Measurements from ENCODE around the gene TGFBR3.
A peak's percentile ranks its signal among the peaks of the same experiment; 100 is the strongest.

The TGFBR3 gene

GRCh38 chr1:91793877-91794276, 92.1 kb downstream of the TGFBR3 start:
- Histone ChIP-seq H3K4me2 (ENCODE audit: low read length) (no peak overlapping the region), H3K9me3 (ENCODE audit: low read length) (no peaks in the 10 kb centered on the region), H3K27ac (ENCODE audit: low read depth, low read length, poor library complexity, severe bottlenecking) (no peak overlapping the region), H2AFZ (ENCODE audit: low read length) (no peak overlapping the region), H3K36me3 (ENCODE audit: insufficient read depth, low read length) (no peaks in the 10 kb centered on the region), H3K9me2 (ENCODE audit: low read depth, low read length) (no peaks in the 10 kb centered on the region), H3F3A (ENCODE audit: insufficient read depth, low read length) (no peaks in the 10 kb centered on the region), H3K9ac (ENCODE audit: low read length) (no peak overlapping the region), H3K4me1 (ENCODE audit: insufficient read depth, low read length, severe bottlenecking) (no peaks in the 10 kb centered on the region), H3K27me3 (ENCODE audit: insufficient read depth, low read length) (no peaks in the 10 kb centered on the region), H3K4me3 (ENCODE audit: low read depth, low read length, poor library complexity, severe bottlenecking) (no peak overlapping the region), H4K20me1 (ENCODE audit: insufficient read depth, low read length) (no peaks in the 10 kb centered on the region), H3K79me2 (ENCODE audit: insufficient read depth, low read length) (no peaks in the 10 kb centered on the region)
- no peak for TF ChIP-seq CTCF (IDR thresholded peaks at IDR 0.05; ENCODE audit: low read length)
- TF ChIP-seq EZH2 (IDR thresholded peaks at IDR 0.05; ENCODE audit: borderline replicate concordance, low read length), result no peak

- TF ChIP-seq CTCF (IDR thresholded peaks at IDR 0.05; ENCODE audit: low read length) (no peak), EZH2 (IDR thresholded peaks at IDR 0.05; ENCODE audit: borderline replicate concordance, low read length) (no peak)
- H4K20me1 ChIP-seq (ENCODE audit: insufficient read depth, low read length), result no peaks in the 10 kb centered on the region
- no peak overlapping the region for H3K27ac ChIP-seq (ENCODE audit: low read depth, low read length, poor library complexity, severe bottlenecking)
- no peaks in the 10 kb centered on the region for H3K9me3 ChIP-seq (ENCODE audit: low read length)
- no peaks in the 10 kb centered on the region for H3K79me2 ChIP-seq (ENCODE audit: insufficient read depth, low read length)
- H2AFZ ChIP-seq (ENCODE audit: low read length), result no peak overlapping the region
- no peaks in the 10 kb centered on the region for H3K36me3 ChIP-seq (ENCODE audit: insufficient read depth, low read length)
- no peak overlapping the region for H3K4me2 ChIP-seq (ENCODE audit: low read length)
- H3K9me2 ChIP-seq (ENCODE audit: low read depth, low read length), result no peaks in the 10 kb centered on the region
- H3K4me3 ChIP-seq (ENCODE audit: low read depth, low read length, poor library complexity, severe bottlenecking), result no peak overlapping the region
- no peaks in the 10 kb centered on the region for H3K27me3 ChIP-seq (ENCODE audit: insufficient read depth, low read length)
- no peak overlapping the region for H3K9ac ChIP-seq (ENCODE audit: low read length)
- no peaks in the 10 kb centered on the region for H3K4me1 ChIP-seq (ENCODE audit: insufficient read depth, low read length, severe bottlenecking)
- no peaks in the 10 kb centered on the region for H3F3A ChIP-seq (ENCODE audit: insufficient read depth, low read length)
These were observed 92.8 kb downstream of the TGFBR3 start for GRCh38 chr1:91793189-91793588.

- no peak overlapping the region for H3K27ac ChIP-seq (ENCODE audit: low read depth, low read length, poor library complexity, severe bottlenecking)
- H3K4me1 ChIP-seq (ENCODE audit: insufficient read depth, low read length, severe bottlenecking), result no peaks in the 10 kb centered on the region
These were observed 93.4 kb downstream of the TGFBR3 start for GRCh38 chr1:91792489-91793071.

More at GRCh38 chr1:91792489-91793071, 93.4 kb downstream of the TGFBR3 start:
- Histone ChIP-seq H3K9ac (ENCODE audit: low read length) (no peak overlapping the region), H3K36me3 (ENCODE audit: insufficient read depth, low read length) (no peaks in the 10 kb centered on the region), H3K4me3 (ENCODE audit: low read depth, low read length, poor library complexity, severe bottlenecking) (no peak overlapping the region), H3K9me2 (ENCODE audit: low read depth, low read length) (no peaks in the 10 kb centered on the region), H2AFZ (ENCODE audit: low read length) (no peak overlapping the region), H3K9me3 (ENCODE audit: low read length) (no peaks in the 10 kb centered on the region), H3K27me3 (ENCODE audit: insufficient read depth, low read length) (no peaks in the 10 kb centered on the region), H4K20me1 (ENCODE audit: insufficient read depth, low read length) (no peaks in the 10 kb centered on the region), H3K79me2 (ENCODE audit: insufficient read depth, low read length) (no peaks in the 10 kb centered on the region), H3K4me2 (ENCODE audit: low read length) (no peak overlapping the region), H3F3A (ENCODE audit: insufficient read depth, low read length) (no peaks in the 10 kb centered on the region)
- TF ChIP-seq CTCF (IDR thresholded peaks at IDR 0.05; ENCODE audit: low read length) (peak; percentile 27; the same call in 1 of the 2 replicates), EZH2 (IDR thresholded peaks at IDR 0.05; ENCODE audit: borderline replicate concordance, low read length) (no peak)
